HG03378 (cell line): ENCODE measurements around the gene LRRC47.

Experiments
- ATAC-seq: cut with Tn5 transposase; IDR thresholded peaks from one replicate; pipeline ENCODE4 v1.9.1; 2021; ENCODE audit warnings: mild to moderate bottlenecking, moderate library complexity; ENCODE audit not compliant: unreplicated experiment

Gene LRRC47

GRCh38 chr1:3787349-3787715 is 9.0 kb downstream of the LRRC47 start:
- ATAC-seq, result no peak

DNA sequence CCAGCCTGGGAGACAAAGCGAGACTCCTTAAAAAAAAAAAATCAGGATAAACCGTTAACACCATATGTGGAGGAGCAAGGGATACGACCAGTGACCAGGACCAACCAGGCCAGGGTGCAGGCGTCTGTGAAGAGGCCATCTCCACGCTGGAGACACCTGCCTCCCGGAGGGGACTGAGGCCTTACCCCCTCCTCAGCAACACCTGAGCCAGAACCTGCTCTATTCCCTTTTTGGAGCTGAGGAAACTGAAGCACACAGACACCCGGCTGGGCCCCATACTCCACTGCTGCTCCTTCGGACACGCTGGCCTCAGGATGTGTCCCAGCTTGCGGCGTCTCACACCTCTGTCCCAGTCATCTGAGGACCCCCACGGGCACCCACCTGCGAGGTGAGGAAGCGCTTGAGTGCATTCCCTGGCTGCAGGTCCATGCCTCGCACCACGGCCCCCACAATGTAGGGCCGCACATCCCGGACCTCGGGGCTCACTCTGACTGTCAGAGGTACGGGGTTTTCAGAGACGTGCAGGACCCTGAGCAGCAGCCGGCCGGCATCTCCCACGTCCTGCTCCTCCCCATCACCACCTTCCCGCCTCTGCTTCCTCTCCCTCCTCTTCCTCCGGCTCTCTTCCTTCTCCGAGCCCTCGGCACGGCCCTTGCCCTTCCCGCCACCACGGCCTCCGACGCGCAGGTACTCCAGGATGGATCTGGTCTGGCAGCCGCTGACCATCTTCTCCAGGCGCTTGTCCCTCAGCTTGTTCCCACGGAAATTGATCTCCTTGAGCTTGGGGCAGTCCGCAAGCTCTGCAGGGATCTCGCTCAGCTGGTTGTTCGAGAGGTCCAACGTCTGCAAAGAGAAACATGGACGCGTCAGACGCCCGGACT is 9.6 kb downstream of the LRRC47 start:
- ATAC-seq, result no peak

DNA sequence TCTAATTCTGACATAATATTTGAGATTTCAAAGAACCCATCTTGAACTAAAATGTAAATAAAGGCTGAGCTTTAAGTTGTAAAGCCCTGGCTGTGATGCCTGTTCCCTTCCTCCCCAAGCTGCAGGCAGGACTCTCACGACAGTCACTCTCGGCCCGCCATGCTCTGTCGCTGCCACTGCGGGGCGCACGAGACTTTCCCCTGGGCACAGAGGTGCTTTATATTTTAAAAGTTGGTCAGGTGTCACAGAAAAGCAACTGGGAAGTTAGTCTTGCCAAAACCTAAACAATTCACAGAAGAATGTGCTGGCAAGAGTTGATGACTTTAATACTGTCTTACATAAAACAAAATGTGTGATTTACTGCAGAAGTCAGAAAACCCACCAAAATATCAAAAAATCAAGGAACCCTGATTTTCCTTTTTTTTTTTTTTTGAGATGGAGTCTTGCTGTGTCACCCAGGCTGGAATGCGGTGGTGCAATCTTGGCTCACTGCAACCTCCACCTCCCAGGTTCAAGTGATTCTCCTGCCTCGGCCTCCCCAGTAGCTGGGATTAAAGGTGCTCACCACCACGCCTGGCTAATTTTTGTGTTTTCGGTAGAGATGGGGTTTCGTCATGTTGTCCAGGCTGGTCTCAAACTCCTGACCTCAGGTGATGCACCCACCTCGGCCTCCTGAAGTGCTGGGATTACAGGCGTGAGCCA is 10.7 kb downstream of the LRRC47 start:
- no peak for ATAC-seq

GRCh38 chr1:3785045-3785444 is 11.3 kb downstream of the LRRC47 start:
- ATAC-seq, result no peak

- no peak for ATAC-seq
Measured at GRCh38 chr1:3783651-3784474, 12.4 kb downstream of the LRRC47 start.

GRCh38 chr1:3780901-3781300 is 15.4 kb downstream of the LRRC47 start:
- ATAC-seq, result no peak

GRCh38 chr1:3779912-3780416 is 16.3 kb downstream of the LRRC47 start:
- no peak for ATAC-seq

- ATAC-seq, result no peak
Measured at GRCh38 chr1:3779265-3779911, 16.9 kb downstream of the LRRC47 start.

- ATAC-seq, result no peak
Measured at GRCh38 chr1:3778590-3779264, 17.6 kb downstream of the LRRC47 start.

DNA sequence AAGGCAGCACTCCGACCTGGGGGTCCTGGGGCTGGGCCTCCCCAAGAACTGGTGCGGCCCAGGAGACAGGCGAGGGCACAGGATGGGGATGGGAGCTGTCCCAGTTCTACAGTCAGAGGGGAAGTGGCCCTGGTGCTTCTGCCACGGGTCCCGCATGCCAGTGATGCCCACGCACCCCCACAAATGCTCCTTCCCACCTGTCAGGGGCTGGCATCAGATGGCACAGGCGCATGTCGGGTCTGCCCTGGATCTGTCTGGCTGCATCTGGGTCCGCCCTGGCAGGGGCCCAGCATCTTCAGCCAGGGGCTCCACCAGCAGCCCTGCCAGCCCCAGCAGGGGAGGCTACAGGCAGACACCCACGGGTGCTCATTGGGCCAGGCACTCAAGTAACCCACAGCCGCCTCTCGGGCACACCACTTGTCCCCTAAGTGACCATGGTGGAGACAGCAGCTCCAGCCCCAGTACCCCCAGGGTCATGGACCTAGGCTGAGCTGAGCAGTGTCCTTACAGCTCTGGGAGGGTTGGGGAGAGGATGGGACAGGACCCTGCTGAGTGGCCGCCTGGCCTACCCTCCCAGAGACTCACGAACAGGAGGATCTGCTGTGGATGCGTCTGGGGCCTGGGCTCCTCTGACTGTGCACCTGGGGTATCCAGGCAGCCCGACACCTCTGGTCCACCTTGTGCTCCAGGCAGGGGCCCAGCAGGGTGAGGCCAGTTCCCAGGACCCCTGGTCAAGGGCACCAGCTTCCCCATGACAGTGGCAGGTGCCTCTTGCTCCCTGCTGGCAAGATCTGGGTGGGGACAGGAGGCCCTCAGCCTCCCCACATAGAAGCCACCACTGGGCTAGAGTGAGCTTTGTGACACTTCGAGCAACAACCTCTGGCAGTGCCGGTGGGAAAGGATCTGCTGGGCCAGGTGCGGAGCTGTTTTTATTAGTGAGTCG is 18.4 kb downstream of the LRRC47 start:
- no peak for ATAC-seq

DNA sequence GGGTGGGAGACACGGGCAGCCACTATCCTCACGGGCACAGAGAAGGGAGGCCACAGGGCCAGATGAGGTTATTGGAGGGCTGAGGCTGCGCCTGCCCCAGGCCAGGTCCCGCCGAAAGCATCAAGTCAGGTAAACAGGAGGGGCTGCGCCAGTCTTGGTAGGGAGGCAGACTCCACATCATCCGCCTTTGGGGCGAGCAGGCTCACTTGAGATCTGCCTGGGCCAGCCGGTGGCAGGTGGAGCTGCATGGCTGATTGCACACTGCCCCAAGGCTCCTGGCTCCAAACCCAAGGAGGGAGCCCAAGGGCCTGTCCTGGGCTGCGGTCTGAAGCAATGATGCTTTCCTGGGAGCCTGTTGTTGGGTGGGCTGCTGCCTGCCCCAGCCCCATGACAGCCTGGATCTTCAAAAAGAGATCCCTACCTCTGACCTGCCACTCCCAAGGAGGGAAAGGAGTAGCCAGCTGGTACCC is 19.2 kb downstream of the LRRC47 start:
- no peak for ATAC-seq

- ATAC-seq, result no peak
Measured at GRCh38 chr1:3776231-3776961, 19.9 kb downstream of the LRRC47 start.

GRCh38 chr1:3775490-3776230 is 20.6 kb downstream of the LRRC47 start:
- ATAC-seq, result no peak

- no peak for ATAC-seq
Measured at GRCh38 chr1:3774946-3775489, 21.3 kb downstream of the LRRC47 start.

DNA sequence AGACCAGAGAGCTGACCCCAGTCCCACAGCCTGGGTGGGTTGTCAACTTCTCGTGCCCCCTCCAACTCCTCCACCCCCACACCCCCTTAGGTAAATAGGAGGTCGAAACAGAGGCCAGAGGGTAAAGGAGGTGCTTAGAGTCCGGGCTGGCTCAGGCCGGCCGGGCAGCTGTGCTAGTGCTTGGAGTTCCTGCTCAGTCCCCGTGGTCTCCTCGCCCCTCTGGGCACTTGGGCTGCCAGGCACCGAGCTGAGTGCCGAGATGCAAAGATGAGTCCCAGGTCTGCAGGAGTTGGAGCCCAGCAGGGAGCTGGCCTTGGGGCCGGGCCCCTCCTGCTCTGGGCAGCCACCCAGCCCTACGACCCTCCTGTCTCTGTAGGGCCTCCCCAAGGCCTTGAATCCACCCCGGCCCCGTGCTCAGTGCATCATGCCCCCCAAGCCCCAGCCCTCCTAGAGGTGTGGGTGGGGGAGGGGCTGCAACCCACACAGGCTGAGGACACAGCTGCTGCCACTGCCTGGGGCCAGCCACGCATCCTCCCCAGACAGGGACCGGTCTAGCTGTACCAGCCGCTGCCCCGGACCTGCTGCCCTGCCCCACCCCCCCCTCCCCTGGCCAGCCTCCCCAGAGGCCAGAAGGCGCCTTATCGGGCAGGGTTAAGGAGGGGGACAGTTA is 21.9 kb downstream of the LRRC47 start:
- no peak for ATAC-seq

GRCh38 chr1:3773572-3774275 is 22.6 kb downstream of the LRRC47 start:
- ATAC-seq, result no peak
